Astrocyte (in vitro differentiated cells and primary cell): ENCODE measurements around the gene GPD1.

Source experiments
- EZH2 ChIP-seq: IDR thresholded peaks from 2 replicates; pipeline ENCODE4 v1.6.1; 2012; ENCODE audit warnings: mild to moderate bottlenecking, low read length, inconsistent platforms; ENCODE audit not compliant: insufficient read depth
- TF ChIP-seq, protein P1 (sequence below): IDR thresholded peaks from 2 replicates; pipeline ENCODE4 v1.5.1; 2011; ENCODE audit warnings: low read depth, mild to moderate bottlenecking, inconsistent platforms, low read length, moderate library complexity; ENCODE audit not compliant: insufficient read depth

DNA sequence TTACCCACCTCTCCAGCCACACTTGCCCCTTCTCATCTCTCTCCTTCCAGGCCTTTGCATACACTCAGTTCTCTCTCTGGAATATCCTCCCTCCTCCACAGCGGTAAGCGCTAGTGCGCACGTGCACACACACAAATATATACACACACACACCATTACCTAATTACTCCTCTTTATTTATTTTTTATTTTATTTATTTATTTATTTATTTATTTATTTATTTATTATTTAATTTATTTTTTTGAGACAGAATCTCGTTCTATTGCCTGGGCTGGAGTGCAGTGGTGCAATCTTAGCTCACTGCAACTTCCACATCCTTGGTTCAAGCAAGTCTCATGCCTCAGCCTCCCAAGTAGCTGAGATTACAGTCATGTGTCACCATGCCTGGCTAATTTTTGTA, 34.7 kb upstream of the GPD1 start:
- TF ChIP-seq, protein P1, sequence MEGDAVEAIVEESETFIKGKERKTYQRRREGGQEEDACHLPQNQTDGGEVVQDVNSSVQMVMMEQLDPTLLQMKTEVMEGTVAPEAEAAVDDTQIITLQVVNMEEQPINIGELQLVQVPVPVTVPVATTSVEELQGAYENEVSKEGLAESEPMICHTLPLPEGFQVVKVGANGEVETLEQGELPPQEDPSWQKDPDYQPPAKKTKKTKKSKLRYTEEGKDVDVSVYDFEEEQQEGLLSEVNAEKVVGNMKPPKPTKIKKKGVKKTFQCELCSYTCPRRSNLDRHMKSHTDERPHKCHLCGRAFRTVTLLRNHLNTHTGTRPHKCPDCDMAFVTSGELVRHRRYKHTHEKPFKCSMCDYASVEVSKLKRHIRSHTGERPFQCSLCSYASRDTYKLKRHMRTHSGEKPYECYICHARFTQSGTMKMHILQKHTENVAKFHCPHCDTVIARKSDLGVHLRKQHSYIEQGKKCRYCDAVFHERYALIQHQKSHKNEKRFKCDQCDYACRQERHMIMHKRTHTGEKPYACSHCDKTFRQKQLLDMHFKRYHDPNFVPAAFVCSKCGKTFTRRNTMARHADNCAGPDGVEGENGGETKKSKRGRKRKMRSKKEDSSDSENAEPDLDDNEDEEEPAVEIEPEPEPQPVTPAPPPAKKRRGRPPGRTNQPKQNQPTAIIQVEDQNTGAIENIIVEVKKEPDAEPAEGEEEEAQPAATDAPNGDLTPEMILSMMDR = no peak
- no peak for TF ChIP-seq EZH2
